Right atrium auricular region (tissue), 2 donors: Measurements from ENCODE around the gene TMEM138. TPM values are rescaled to one million over a fixed set of nuclear protein-coding genes. Genes with fewer than 3 reads are reported as not detected.

Experiments
- DNase-seq: peaks from one replicate; pipeline ENCODE4 v3.0.0-alpha.2; 2019; ENCODE audit warnings: low spot score
- H3K27ac ChIP-seq, 2 donors: fragments of 200-600 bp; sonication (generic); 1 replicate in 1 of 2; 2 replicates in 1 of 2; pipeline ENCODE4 v1.5.1; 2016 to 2019
- H3K27me3 ChIP-seq, 2 donors: fragments of 200-600 bp; sonication (generic); one replicate each; pipeline versions ENCODE4 v1.5.1 to v1.6.0; 2017 to 2019
- H3K36me3 ChIP-seq: fragments of 200-600 bp; sonication (generic); one replicate; pipeline ENCODE4 v1.5.1; 2016
- H3K4me1 ChIP-seq, 2 donors: fragments of 200-600 bp; sonication (generic); one replicate each; pipeline versions ENCODE4 v1.5.1 to v1.6.0; 2017 to 2019
- H3K4me3 ChIP-seq, 2 donors: fragments of 200-600 bp; sonication (generic); 1 replicate in 1 of 2; 2 replicates in 1 of 2; pipeline ENCODE4 v1.5.1; 2017 to 2019; ENCODE audit warnings: mild to moderate bottlenecking in 1 of 2, moderate library complexity in 1 of 2
- H3K9me3 ChIP-seq, 2 donors: fragments of 200-600 bp; sonication (generic); one replicate each; pipeline ENCODE4 v1.5.1; 2019
- total RNA-seq, 2 donors: library from RNA; depleted of rRNA; stranded (reverse); fragments of >200 nt; gene quantifications; one replicate each; pipeline ENCODE4 v1.1.0, GENCODE V29; 2016
- TF ChIP-seq, protein P1 (sequence below), 2 donors: fragments of 200-600 bp; sonication (generic); IDR thresholded peaks; one replicate each; pipeline ENCODE4 v1.5.1; 2019; ENCODE audit warnings: antibody characterized with exemption in 2 of 2

The TMEM138 gene
- total RNA-seq, 2 donors from 2014 or later = 12.6 to 18.2 TPM

- Histone ChIP-seq H3K4me3 (no peak overlapping the region), H3K27ac (peak overlapping the region in 1 of 2 donors; percentile 2), H3K36me3 (peaks cover 42% of the 10 kb centered on the region), H3K27me3 (no peaks in the 10 kb centered on the region), H3K9me3 (no peaks in the 10 kb centered on the region), H3K4me1 (peaks cover 0 to 9% of the 10 kb centered on the region in 2 donors)
- no peak for DNase-seq
- TF ChIP-seq, protein P1, sequence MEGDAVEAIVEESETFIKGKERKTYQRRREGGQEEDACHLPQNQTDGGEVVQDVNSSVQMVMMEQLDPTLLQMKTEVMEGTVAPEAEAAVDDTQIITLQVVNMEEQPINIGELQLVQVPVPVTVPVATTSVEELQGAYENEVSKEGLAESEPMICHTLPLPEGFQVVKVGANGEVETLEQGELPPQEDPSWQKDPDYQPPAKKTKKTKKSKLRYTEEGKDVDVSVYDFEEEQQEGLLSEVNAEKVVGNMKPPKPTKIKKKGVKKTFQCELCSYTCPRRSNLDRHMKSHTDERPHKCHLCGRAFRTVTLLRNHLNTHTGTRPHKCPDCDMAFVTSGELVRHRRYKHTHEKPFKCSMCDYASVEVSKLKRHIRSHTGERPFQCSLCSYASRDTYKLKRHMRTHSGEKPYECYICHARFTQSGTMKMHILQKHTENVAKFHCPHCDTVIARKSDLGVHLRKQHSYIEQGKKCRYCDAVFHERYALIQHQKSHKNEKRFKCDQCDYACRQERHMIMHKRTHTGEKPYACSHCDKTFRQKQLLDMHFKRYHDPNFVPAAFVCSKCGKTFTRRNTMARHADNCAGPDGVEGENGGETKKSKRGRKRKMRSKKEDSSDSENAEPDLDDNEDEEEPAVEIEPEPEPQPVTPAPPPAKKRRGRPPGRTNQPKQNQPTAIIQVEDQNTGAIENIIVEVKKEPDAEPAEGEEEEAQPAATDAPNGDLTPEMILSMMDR (IDR thresholded peaks at IDR 0.05) = no peak
Measured at GRCh38 chr11:61370349-61371005, 8.3 kb downstream of the TMEM138 start.

DNA sequence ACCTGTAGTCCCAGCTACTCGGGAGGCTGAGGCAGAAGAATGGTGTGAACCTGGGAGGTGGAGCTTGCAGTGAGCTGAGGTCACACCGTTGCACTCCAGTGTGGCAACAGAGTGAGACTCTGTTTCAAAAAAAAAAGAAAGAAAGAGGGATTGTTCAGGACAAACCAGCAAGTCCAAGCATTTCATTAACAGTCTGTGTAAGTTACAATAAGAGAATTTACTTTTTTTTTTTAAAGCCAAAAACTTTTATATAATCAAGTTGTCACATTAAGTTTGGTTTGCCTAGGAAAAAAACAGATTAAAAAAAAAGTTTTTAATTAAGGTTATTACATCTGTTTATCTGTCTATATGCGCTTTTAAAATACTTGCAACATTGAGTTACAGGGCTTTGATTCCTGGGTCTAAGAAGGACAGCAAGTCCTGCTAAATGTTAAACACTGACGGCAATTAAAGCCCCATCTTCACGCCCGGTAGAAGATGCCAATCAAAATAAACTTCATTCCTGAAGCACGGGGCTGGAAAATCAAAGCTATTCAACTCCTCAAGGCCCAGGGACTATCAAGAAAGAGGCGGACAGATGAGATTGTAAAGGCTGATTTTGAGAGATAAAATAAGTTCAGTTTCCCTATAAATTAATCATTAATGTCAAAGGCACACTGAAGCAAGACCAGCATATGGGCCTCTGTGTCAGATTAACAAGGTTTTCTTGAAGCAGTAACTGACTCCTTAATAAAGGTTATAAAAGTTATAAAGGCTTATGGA, 10.7 kb downstream of the TMEM138 start:
- Histone ChIP-seq H3K9me3 (no peaks in the 10 kb centered on the region), H3K4me3 (no peak overlapping the region), H3K36me3 (peaks cover 19% of the 10 kb centered on the region), H3K27ac (no peak overlapping the region), H3K4me1 (peaks cover 0 to 9% of the 10 kb centered on the region in 2 donors), H3K27me3 (no peaks in the 10 kb centered on the region)
- TF ChIP-seq, protein P1 (IDR thresholded peaks at IDR 0.05) = no peak
- DNase-seq = no peak

GRCh38 chr11:61375761-61376108, 13.6 kb downstream of the TMEM138 start:
- no peaks in the 10 kb centered on the region for H3K36me3 ChIP-seq
- H3K4me3 ChIP-seq = no peak overlapping the region
- TF ChIP-seq, protein P1 (IDR thresholded peaks at IDR 0.05) = no peak
- no peaks in the 10 kb centered on the region for H3K27me3 ChIP-seq
- no peak overlapping the region for H3K27ac ChIP-seq
- no peak for DNase-seq
- no peaks in the 10 kb centered on the region for H3K9me3 ChIP-seq
- peaks cover 0 to 7% of the 10 kb centered on the region in 2 donors for H3K4me1 ChIP-seq

DNA sequence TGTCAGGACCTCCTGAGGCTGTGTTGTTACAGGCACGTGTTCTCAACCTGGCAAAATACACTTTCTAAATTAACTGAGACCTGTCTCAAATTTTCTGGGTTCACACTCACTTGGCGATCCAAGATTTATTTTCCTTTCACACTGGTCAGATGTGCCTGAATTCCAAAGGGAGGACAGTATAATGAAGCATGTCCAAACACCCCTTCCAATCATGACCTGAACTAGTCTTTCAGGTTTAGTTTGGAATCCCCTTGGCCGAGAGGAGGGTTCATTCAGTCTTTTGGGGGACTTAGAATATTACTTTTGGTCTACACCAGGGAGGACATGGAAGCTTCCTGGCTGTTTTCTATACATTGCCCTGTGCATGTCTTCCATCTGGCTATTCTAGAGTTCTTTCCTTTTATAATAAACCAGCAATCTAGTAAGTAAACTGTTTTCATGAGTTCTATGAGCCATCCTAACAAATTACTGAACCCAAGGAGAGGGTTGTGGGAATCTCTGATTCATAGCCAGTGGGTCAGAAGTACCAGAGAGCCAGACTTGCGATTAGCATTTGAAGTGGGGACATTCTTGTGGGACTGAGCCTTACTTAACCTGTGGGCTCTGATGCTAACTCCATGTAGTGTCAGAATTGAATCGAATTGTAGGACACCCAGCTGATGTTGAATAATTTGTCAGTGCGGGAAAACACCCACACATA, 15.4 kb downstream of the TMEM138 start:
- TF ChIP-seq, protein P1 (IDR thresholded peaks at IDR 0.05) = no peak
- DNase-seq = no peak
- Histone ChIP-seq H3K4me3 (no peak overlapping the region), H3K27me3 (no peaks in the 10 kb centered on the region), H3K27ac (no peak overlapping the region), H3K36me3 (no peaks in the 10 kb centered on the region), H3K9me3 (no peaks in the 10 kb centered on the region), H3K4me1 (peaks cover 0 to 7% of the 10 kb centered on the region in 2 donors)

GRCh38 chr11:61378713-61379313, 16.6 kb downstream of the TMEM138 start:
- TF ChIP-seq, protein P1 (IDR thresholded peaks at IDR 0.05) = no peak
- Histone ChIP-seq H3K27me3 (no peaks in the 10 kb centered on the region), H3K4me3 (no peak overlapping the region), H3K27ac (peak overlapping the region; percentile 53 to 77), H3K9me3 (no peaks in the 10 kb centered on the region), H3K4me1 (peaks cover 0 to 7% of the 10 kb centered on the region in 2 donors), H3K36me3 (no peaks in the 10 kb centered on the region)
- peak; percentile 71 for DNase-seq
